Glomerular visceral epithelial cell (primary cell): ENCODE results near the gene ABCB1.
A peak's percentile ranks its signal among the peaks of the same experiment; 100 is the strongest.

Experiments used
- DNase-seq: peaks from one replicate; pipeline ENCODE4 v3.0.0-alpha.2; 2016; ENCODE audit errors: extremely low spot score

ABCB1 gene

GRCh38 chr7:87513735-87514335, 86.8 kb downstream of the ABCB1 start:
- no peak for DNase-seq

GRCh38 chr7:87512906-87513305, 87.8 kb downstream of the ABCB1 start:
- no peak for DNase-seq

- DNase-seq = no peak
These were observed 89.2 kb downstream of the ABCB1 start for GRCh38 chr7:87511510-87511909.

DNA sequence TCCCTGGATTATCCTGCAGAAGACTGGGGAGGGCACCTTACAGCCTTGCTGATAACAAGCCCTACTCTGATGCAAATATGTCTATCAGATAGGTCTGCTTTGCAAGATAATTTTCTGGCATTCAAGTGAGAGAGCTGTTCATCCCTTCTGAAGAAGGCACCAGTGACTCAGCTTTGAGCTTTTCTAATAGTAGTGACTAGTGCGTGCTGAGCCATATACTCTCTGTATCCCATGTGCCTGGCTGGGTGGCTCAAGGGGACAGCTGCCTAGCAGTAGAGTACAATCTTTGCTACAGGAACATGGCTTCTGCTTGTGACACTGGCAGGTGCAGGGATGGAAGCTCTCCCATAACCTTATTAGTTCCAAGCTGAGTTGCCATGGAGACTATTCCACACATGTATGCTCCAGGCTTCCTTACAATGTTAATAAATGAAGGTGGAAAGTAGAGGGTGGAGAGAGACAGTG, 90.2 kb downstream of the ABCB1 start:
- no peak for DNase-seq

DNA sequence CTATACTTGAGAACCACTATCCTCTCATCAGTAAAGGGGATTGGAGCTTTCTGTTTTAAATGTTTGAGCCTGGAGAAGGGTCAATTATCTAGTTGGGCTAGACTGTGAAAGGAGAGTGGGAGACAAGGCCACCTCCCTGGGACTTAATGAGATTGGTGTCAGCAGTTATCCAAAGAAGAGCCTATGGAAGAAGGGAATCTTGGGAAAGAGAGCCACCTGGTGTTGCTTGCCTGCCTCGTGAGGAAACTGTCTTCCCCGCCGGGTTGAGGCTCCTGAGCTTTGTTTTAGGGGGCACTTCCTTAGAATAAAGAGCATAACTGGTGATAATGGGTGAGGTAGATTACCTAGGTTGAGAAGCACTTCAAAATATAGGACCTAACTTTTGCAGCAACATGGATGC, 93.2 kb downstream of the ABCB1 start:
- DNase-seq = no peak

DNA sequence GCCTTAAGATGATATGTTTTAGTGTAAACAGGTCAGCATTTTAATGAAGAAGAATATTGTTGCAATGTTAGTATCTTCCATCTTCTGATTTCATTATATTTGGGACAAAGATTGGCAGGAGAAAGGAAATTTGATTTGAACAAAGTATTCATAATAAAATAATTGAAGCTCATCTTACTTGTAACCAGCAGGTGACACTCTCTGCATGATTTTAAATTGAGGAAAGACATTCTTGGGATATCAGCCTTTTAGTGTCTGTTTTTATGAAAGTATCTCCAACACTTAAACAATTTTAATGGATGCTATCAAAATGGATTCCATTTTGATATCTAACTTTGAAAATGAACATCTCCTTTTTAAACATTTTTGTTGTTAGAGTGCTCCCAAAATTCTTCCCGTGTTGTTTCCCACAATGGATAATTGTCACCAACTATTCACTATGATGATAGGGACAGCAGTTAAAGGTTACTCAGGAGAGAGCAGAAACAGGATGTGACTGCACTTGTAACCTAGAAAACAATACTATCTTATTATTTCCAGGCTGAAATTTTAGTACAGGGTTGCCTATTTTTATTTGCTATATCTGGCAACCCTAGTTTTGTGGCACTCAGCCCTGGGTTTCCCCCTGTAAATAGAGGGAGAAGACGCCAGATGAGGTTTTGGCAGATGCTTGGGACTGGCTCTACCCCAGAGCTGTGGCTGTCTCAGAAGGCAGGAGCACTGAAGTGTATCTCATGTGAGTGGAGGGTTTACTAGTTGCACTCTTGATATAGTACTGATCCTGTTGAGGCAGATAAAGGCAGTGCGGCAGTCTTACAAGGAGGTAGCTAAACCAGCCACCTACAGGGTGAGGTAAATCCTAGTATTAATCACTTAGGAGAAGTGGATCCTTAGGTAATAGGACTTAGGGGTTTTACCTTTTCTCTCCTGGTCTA, 94.2 kb downstream of the ABCB1 start:
- peak; percentile 25 for DNase-seq

DNA sequence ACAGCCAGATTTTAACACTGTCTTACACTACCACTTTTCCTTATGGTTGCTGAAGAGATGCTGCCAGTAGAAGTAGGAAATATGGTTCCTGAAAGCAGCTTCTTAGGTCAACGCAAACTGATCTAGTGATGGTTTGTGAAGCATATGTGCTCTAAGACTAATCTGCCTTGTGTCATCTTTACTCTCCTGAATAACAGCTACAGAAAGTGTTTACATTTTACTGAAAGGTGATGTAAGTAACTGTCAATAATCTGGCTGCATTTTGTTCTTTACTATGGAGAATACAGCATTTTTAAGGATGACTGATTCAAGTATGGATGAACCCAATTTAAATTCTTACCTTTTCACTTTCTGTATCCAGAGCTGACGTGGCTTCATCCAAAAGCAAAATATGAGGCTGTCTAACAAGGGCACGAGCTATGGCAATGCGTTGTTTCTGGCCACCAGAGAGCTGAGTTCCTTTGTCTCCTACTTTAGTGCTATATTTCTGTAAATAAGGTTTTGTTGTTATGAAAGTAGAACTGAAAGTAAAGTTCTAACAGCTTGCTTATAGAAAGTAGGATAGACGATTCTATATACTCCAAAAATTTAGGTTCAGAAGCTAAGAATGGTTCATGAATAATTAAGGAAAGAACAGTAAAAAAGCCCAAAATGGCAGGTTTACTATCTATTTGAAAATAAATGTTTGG, 95.0 kb downstream of the ABCB1 start:
- DNase-seq = no peak

DNA sequence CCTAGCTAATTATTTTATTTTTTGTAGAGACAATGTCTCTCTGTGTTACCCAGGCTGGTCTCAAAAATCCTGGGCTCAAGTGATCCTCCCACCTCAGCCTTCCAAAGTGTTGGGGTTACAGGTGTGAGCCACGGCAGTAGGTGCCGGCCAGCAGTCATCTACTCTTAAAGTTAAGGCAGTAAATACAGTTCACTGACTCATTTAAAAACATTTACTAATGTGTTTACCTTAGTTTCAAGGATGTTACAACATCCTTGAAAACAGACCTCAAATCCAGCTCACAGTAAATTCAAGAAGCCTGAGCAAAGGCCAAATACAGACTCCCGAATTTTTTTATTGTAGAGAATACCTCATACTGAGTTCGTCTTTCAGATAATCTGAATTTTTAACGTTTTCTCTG, 95.6 kb downstream of the ABCB1 start:
- DNase-seq = no peak

DNA sequence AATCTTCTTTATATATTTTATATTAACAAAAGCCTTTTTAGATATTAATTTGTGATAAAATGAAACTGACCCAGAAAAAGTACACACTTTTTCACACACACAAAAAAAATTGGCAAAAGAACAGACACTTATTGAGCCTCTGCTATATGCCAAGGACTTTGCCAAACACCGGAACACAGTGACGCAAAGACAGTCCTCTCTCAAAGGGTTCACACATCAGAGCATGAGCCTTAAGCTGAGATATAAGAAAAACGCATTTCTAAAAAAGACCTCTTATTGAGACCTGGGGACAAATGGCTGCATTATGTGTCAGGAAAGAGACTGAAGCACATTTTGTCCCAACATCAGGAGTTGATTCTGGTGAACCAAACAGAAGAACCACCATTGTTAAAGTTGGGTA, 101.2 kb downstream of the ABCB1 start:
- no peak for DNase-seq

DNA sequence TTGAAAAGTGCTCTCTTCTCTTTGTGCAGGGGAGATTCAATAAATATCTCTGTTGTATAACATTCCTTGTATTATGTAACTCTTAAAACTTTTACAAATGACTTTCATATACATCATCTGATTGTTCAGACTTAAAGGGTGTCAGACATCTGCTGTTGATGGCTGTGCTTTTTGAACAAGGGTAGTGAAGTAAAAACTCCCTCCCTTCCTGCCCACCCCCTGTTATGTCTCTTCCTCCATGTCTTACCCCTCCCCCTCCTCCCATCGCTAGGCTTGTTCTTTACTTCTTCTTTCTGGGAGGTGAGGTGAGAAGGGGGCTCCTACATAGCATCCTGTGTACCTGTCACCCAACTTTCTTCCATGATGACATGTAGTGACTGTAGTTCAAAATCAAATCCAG, 101.8 kb downstream of the ABCB1 start:
- no peak for DNase-seq

DNA sequence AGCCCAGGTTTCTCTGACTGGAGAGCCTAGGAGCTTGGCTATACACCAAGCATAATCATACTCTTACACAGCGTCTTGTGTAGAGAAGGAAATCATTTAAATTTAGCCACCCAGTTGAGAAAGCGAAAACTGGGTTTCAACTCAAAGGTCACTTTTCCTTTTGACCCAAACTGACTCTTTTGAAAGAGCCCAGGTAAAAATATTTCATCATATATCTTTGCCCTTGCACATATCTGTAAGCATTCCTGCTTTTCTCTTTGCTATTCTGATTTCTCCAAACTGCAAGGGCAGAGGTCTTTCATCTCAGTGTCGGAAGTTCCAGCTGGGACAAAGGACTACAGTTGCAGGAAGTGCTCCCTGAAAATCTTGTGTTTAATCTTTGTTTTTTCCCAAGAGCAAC, 103.2 kb downstream of the ABCB1 start:
- DNase-seq = no peak

GRCh38 chr7:87495366-87495765, 105.3 kb downstream of the ABCB1 start:
- DNase-seq = no peak

DNA sequence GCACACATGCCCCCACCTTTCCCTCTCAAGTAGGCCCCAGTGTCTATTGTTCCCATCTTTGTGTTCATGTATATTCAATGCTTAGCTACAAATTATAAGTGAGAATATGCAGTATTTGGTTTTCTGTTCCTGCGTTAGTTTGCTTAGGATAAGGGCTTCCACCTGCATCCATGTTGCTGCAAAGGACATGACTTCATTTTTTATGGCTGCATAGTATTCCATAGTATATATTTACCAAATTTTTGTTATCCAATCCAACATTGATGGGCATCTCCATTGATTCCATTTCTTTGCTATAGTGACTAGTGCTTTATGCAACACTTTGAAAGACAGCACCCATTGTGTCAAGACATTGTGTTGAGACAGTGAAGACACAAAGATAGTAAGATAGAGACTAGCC, 106.2 kb downstream of the ABCB1 start:
- no peak for DNase-seq

DNA sequence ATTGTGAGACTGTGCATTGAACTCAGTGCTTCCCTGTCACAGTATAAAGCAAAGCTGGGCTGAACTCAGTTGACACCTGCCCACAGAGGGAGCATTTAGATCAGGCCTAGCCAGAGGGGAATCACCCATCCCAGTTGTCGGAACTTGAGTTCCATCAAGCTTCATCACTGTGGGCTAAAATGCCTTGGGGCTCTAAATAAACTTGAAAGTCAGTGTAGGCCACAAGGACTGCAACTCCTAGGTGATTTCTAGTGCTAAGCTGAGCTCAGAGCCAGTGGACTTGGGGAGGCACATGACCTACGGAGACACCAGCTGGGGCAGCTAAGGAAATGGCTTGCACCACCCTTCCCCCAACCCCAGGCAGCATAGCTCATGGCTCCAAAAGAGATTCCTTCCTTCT, 117.6 kb downstream of the ABCB1 start:
- no peak for DNase-seq

DNA sequence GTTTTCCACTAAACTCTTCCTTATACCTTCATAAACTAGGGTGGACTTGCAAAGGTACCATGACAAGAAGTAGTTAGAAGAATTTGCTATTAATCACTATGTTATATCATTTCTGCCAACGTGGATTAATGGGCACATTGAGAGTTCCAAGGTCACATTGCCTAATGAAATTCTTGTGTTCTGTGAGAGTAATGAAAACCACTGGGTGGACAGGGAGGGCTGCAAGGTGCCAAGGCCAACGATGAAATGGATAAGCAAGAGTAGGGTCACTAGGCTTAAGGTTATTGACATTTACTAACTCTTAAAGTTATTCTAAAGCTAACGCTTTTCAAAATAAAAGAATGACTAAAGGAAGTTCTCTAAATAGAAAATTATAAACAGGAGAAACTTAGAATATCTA, 118.6 kb downstream of the ABCB1 start:
- DNase-seq = no peak

DNA sequence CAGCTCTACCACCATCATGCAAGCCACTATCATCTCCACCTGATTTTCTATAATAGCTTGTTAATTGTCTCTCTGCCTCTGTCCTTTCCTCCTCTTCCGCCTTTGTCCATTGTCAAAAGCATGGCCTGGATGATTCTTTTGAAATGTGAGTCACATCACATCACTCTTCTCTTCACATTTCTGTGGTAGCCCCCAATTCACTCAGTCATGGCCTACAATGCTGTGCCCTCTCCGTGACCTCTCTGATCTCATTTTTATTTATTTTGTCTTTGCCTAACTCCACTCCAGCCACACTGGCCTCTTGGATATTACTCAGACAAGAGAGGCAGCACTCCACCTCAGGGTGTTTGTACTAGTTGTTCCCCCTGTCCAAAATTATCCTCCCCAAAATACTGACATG, 120.3 kb downstream of the ABCB1 start:
- peak; percentile 66 for DNase-seq

DNA sequence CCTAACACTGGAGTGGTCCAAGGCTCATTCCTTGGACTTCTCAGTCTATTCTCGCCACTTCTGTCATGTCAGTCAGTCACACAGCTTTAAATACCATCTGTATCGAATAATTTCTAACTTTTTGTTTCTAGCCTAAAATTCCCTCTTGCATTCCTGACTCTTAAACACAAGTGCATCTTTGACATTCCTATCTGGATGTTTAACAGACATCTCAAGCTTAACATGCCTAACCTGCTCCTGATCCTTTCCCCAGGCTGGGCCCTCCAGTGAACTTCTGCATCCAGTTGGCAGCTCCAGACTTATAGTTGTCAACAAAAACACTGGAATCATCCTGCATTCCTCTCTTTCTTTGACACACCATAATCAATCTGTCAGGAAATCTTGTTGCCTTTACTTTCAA, 120.7 kb downstream of the ABCB1 start:
- DNase-seq = peak; percentile 4

- DNase-seq = no peak
These were observed 124.5 kb downstream of the ABCB1 start for GRCh38 chr7:87476179-87476557.

- peak; percentile 22 for DNase-seq
These were observed 125.1 kb downstream of the ABCB1 start, which contains the start of gene ABCB4 for GRCh38 chr7:87475359-87476178. Gene ABCB4 (minus strand): TSS chr7:87475680. CDS start chr7:87475465, 215 bp downstream.

- peak; percentile 70 for DNase-seq
These were observed 125.9 kb downstream of the ABCB1 start for GRCh38 chr7:87474533-87475358.

DNA sequence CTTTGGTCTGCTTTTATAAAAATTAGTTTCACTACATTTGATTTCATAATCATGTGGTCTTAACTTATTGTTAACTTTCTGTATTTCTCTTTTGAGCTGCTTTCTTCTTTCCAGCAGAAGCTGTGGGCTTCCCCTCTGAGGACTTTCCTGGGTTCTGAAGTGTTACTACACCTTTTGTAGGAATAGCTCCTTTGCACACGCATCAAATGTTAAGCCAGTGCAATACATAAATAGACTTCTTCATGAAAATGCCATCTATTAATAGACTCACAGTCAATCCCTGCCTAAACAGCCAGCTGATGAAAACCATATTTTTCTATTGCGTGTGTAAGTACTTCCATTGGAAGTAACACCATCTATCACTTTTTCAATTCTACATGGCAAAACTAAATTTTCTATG, 126.7 kb downstream of the ABCB1 start:
- DNase-seq = no peak
